ENCODE measurements around the gene CADPS2. TPM values are rescaled to one million over a fixed set of nuclear protein-coding genes. Genes with fewer than 3 reads are reported as not detected.

CADPS2 gene
- total and polyA plus RNA-seq, 2 donors (not counting 1 experiment from before 2014, with no cell fraction given) = not detected

DNA sequence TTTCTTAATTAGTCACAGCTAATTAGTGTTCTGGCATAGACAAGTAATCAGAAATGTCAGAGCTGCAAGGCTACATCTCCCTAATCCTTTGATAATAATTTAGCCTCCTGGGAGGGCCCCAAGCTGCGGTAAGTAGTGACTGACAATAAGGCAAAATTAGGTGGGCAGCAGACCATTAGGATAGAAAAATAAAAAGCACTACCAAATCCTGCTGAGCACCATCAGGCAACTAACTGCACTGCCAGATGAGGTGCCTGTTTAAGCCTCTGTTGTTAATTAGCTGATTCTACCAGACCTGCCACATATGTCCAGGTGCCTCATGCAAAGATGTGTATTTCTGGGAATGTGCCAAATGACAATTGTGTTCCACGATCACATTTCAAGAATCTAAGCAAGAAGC lies 549.2 kb downstream of the CADPS2 start:
- no peak overlapping the region for H2AFZ ChIP-seq (ENCODE audit: insufficient read depth, low read depth, low read length, poor library complexity, severe bottlenecking)
- TF ChIP-seq EZH2 (IDR thresholded peaks at IDR 0.05; ENCODE audit: borderline replicate concordance, insufficient read depth, low read depth, low read length, poor library complexity, severe bottlenecking) (no peak), CTCF (IDR thresholded peaks at IDR 0.05) (no peak)
- no peaks in the 10 kb centered on the region for H3K27me3 ChIP-seq (replicated peaks in 1 of 4; ENCODE audit: control extremely low read depth in 1 of 4, control insufficient read depth in 3 of 4, insufficient read depth in 4 of 4, low read length in 3 of 4)
- H3K9me3 Mint-ChIP-seq (ENCODE audit: insufficient read depth) = no peaks in the 10 kb centered on the region
- H3K36me3 ChIP-seq (replicated peaks in 1 of 2; ENCODE audit: control extremely low read depth in 1 of 2, control insufficient read depth in 1 of 2, extremely low read depth in 1 of 2, insufficient read depth in 2 of 2, low read length in 1 of 2) = no peaks in the 10 kb centered on the region
- H3K4me3 Mint-ChIP-seq = no peak overlapping the region
- H3K9ac ChIP-seq (ENCODE audit: low read length) = no peak overlapping the region
- ChIA-PET POLR2A (no interaction called here), CTCF (no interaction called here)
- H3K9me3 ChIP-seq (ENCODE audit: control extremely low read depth in 1 of 3, control insufficient read depth in 2 of 3, insufficient read depth in 1 of 3, low read length in 2 of 3) = no peaks in the 10 kb centered on the region
- no peak for DNase-seq
- intact Hi-C loops (cut with micrococcal nuclease) = no loop called here
- no peak for ATAC-seq (ENCODE audit: low read depth)
- no peak overlapping the region for H3K4me3 ChIP-seq (ENCODE audit: control extremely low read depth in 1 of 5, extremely low read depth in 1 of 5, insufficient read depth in 1 of 5, low read depth in 2 of 5, low read length in 4 of 5)
- no peaks in the 10 kb centered on the region for H3K4me1 Mint-ChIP-seq
- no peaks in the 10 kb centered on the region for H3K4me1 ChIP-seq (ENCODE audit: control insufficient read depth in 2 of 2, insufficient read depth in 2 of 2, low read length in 2 of 2)
- no peak overlapping the region for H3K27ac Mint-ChIP-seq
- H3K79me2 ChIP-seq (ENCODE audit: control insufficient read depth, insufficient read depth, low read length) = no peaks in the 10 kb centered on the region
- H3K27me3 Mint-ChIP-seq = no peaks in the 10 kb centered on the region
- no peaks in the 10 kb centered on the region for H4K20me1 ChIP-seq (ENCODE audit: control insufficient read depth, insufficient read depth, low read length, poor library complexity, severe bottlenecking)
- WGBS (ENCODE audit: insufficient coverage) = no CpG with 5 or more reads among the region's 2 CpGs
- no peak overlapping the region for H3K4me2 ChIP-seq (replicated peaks; ENCODE audit: low read depth, low read length, poor library complexity, severe bottlenecking)
- no peak overlapping the region for H3K27ac ChIP-seq (ENCODE audit: low read length in 2 of 2)

DNA sequence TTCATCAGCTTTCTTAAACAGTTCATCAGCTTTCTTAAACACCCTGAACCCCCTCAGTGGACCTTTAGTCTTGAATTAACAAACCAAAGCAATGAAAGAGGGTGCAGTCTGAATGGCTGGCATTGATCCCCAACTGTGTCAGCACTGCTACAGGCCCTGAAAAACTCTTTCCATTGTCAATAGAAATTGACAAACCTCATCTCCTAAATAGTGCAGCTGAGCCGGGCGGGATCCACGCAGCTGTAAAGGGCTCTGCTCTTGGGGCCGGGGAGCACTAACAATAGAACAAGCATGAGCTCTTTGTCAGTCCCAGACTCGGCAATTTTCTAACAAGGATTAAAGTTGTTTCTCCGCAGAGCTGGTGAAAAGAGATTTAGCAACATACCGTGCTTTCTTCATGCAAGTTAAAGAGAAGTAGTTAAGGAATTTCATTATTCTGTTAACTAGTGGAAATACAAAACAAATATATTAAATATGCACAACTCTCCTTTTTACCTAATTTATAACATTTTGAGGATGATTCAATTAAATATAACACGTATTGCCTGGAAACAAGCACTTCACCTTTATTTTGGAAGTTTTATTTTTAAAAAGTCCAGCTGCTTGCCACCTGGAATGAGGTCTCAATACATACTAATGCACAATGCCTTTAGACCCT lies 557.0 kb downstream of the CADPS2 start:
- ATAC-seq (ENCODE audit: low read depth) (no peak), DNase-seq (no peak)
- H3K4me3 Mint-ChIP-seq = no peak overlapping the region
- Histone ChIP-seq H3K4me2 (replicated peaks; ENCODE audit: low read depth, low read length, poor library complexity, severe bottlenecking) (no peak overlapping the region), H3K27ac (ENCODE audit: low read length in 2 of 2) (no peak overlapping the region), H4K20me1 (ENCODE audit: control insufficient read depth, insufficient read depth, low read length, poor library complexity, severe bottlenecking) (no peaks in the 10 kb centered on the region), H3K9me3 (ENCODE audit: control extremely low read depth in 1 of 3, control insufficient read depth in 2 of 3, insufficient read depth in 1 of 3, low read length in 2 of 3) (no peaks in the 10 kb centered on the region), H3K36me3 (replicated peaks in 1 of 2; ENCODE audit: control extremely low read depth in 1 of 2, control insufficient read depth in 1 of 2, extremely low read depth in 1 of 2, insufficient read depth in 2 of 2, low read length in 1 of 2) (no peaks in the 10 kb centered on the region), H3K9ac (ENCODE audit: low read length) (no peak overlapping the region), H2AFZ (ENCODE audit: insufficient read depth, low read depth, low read length, poor library complexity, severe bottlenecking) (no peak overlapping the region), H3K4me3 (ENCODE audit: control extremely low read depth in 1 of 5, extremely low read depth in 1 of 5, insufficient read depth in 1 of 5, low read depth in 2 of 5, low read length in 4 of 5) (no peak overlapping the region), H3K4me1 (ENCODE audit: control insufficient read depth in 2 of 2, insufficient read depth in 2 of 2, low read length in 2 of 2) (no peaks in the 10 kb centered on the region), H3K79me2 (ENCODE audit: control insufficient read depth, insufficient read depth, low read length) (no peaks in the 10 kb centered on the region), H3K27me3 (replicated peaks in 1 of 4; ENCODE audit: control extremely low read depth in 1 of 4, control insufficient read depth in 3 of 4, insufficient read depth in 4 of 4, low read length in 3 of 4) (no peaks in the 10 kb centered on the region)
- no peaks in the 10 kb centered on the region for H3K27me3 Mint-ChIP-seq
- H3K9me3 Mint-ChIP-seq (ENCODE audit: insufficient read depth) = no peaks in the 10 kb centered on the region
- no peak overlapping the region for H3K27ac Mint-ChIP-seq
- WGBS (ENCODE audit: insufficient coverage) = 44% methylated on average over 4 of the region's 8 CpGs
- CTCF ChIA-PET = no interaction called here
- no peaks in the 10 kb centered on the region for H3K4me1 Mint-ChIP-seq
- POLR2A ChIA-PET = no interaction called here
- intact Hi-C loops (cut with micrococcal nuclease) = no loop called here
- TF ChIP-seq EZH2 (IDR thresholded peaks at IDR 0.05; ENCODE audit: borderline replicate concordance, insufficient read depth, low read depth, low read length, poor library complexity, severe bottlenecking) (no peak), CTCF (IDR thresholded peaks at IDR 0.05) (no peak)
